Astrocyte (in vitro differentiated cells and primary cell): Measurements from ENCODE around the gene AP1S2.

Experiments used
- CTCF ChIP-seq: IDR thresholded peaks from 2 replicates; pipeline ENCODE4 v1.5.1; 2011; ENCODE audit warnings: low read depth, mild to moderate bottlenecking, inconsistent platforms, low read length, moderate library complexity; ENCODE audit not compliant: insufficient read depth
- EZH2 ChIP-seq: IDR thresholded peaks from 2 replicates; pipeline ENCODE4 v1.6.1; 2012; ENCODE audit warnings: mild to moderate bottlenecking, low read length, inconsistent platforms; ENCODE audit not compliant: insufficient read depth

GRCh38 chrX:15834053-15834452, 20.6 kb downstream of the AP1S2 start:
- no peak for TF ChIP-seq EZH2
- TF ChIP-seq CTCF: no peak
